HL-60 (cell line): ENCODE measurements around the gene ABCA7.

ENCODE experiments used
- DNase-seq, 2 experiments: peaks; one replicate each; pipeline ENCODE4 v3.0.0-alpha.2; 2010 to 2020; ENCODE audit warnings: low read depth in 1 of 2, low spot score in 1 of 2
- H3K27ac ChIP-seq: fragments of 250-450 bp; sonication (Bioruptor Pico); replicated peaks from 2 replicates; pipeline ENCODE4 v1.5.1; 2020; ENCODE audit warnings: mild to moderate bottlenecking, moderate library complexity
- H3K27me3 ChIP-seq: fragments of 250-450 bp; sonication (Bioruptor Pico); 2 replicates; pipeline ENCODE4 v1.5.1; 2021; ENCODE audit warnings: mild to moderate bottlenecking, moderate library complexity; ENCODE audit not compliant: insufficient read depth, poor library complexity, severe bottlenecking
- H3K4me3 ChIP-seq: replicated peaks from 2 replicates; pipeline ENCODE4 v1.5.1; 2011; ENCODE audit warnings: mild to moderate bottlenecking, control low read depth, low read length; ENCODE audit not compliant: insufficient read depth
- GABPA ChIP-seq: IDR thresholded peaks from 2 replicates; pipeline ENCODE4 v1.6.1; 2012; ENCODE audit warnings: low read depth
- POLR2AphosphoS5 ChIP-seq: IDR thresholded peaks from 2 replicates; pipeline ENCODE4 v1.6.1; 2012; ENCODE audit warnings: low read depth
- SPI1 ChIP-seq: IDR thresholded peaks from 2 replicates; pipeline ENCODE4 v1.6.1; 2012; ENCODE audit warnings: low read depth, mild to moderate bottlenecking, borderline replicate concordance
- long read RNA-seq: library from polyadenylated mRNA; unstranded; transcript quantifications from one replicate; pipeline ENCODE4 v2.0.0, GENCODE V29; 2020
- TF ChIP-seq, protein P1 (sequence below): IDR thresholded peaks from one replicate; pipeline ENCODE4 v1.5.1; 2011; ENCODE audit warnings: low read length, control low read depth, inconsistent platforms; ENCODE audit not compliant: insufficient read depth
- TF ChIP-seq, protein P2 (sequence below): IDR thresholded peaks from 2 replicates; pipeline ENCODE4 v1.6.1; 2012; ENCODE audit warnings: low read depth; ENCODE audit not compliant: insufficient replicate concordance

ABCA7 gene, protein sequence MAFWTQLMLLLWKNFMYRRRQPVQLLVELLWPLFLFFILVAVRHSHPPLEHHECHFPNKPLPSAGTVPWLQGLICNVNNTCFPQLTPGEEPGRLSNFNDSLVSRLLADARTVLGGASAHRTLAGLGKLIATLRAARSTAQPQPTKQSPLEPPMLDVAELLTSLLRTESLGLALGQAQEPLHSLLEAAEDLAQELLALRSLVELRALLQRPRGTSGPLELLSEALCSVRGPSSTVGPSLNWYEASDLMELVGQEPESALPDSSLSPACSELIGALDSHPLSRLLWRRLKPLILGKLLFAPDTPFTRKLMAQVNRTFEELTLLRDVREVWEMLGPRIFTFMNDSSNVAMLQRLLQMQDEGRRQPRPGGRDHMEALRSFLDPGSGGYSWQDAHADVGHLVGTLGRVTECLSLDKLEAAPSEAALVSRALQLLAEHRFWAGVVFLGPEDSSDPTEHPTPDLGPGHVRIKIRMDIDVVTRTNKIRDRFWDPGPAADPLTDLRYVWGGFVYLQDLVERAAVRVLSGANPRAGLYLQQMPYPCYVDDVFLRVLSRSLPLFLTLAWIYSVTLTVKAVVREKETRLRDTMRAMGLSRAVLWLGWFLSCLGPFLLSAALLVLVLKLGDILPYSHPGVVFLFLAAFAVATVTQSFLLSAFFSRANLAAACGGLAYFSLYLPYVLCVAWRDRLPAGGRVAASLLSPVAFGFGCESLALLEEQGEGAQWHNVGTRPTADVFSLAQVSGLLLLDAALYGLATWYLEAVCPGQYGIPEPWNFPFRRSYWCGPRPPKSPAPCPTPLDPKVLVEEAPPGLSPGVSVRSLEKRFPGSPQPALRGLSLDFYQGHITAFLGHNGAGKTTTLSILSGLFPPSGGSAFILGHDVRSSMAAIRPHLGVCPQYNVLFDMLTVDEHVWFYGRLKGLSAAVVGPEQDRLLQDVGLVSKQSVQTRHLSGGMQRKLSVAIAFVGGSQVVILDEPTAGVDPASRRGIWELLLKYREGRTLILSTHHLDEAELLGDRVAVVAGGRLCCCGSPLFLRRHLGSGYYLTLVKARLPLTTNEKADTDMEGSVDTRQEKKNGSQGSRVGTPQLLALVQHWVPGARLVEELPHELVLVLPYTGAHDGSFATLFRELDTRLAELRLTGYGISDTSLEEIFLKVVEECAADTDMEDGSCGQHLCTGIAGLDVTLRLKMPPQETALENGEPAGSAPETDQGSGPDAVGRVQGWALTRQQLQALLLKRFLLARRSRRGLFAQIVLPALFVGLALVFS (N-terminal part only)
- long read RNA-seq, partial matches to known transcripts: 5 of 13 reads
- long read RNA-seq, other reads (novel, unspliced or antisense): 7 of 13 reads

DNA sequence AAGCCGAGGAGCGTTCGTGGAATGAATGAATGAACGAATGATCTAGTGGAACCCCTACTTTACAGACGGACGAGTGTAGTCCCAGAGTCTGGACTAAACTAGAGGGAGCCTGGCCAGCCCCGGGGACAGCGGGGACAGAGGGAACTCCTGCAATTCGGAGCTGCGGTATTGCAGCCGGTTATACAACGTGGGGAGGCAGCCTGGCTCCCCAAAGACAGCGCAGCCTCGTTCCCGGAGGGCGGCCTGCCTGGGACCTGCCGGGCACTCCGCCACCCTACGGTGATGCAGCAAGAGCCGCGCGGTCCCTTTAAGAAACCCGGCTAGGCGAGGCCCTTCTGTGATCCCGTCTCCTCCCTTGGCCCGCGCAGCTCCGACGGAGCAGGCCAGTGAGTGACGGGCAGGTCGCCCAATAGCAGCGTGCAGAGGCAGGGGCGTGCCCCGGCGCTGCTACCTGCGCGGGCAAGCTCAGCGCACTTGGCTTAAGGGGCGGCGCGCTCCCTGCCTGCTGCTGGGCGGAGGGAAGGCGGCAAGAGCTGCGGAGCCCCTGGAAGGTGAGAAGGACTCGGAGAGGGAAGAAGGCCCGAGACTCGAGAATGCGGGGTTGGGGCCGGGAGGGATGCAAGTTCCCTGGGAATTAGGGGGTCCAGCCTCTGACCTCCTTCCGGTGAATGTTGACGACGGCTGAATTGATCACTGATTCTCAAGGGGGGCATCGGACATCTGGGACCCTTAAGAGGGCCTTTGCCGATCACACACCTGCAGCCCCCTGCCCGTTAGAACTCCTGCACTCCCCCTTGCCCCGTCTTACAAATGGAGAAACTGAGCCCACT lies at the start of gene ABCA7:
Gene ABCA7 (plus strand): TSS at position 462 of the 830 bp plus-strand sequence. CDS start 1,255 bp downstream, outside the sequence.
- TF ChIP-seq POLR2AphosphoS5 (peak; percentile 68), SPI1 (no peak)
- TF ChIP-seq, protein P1, sequence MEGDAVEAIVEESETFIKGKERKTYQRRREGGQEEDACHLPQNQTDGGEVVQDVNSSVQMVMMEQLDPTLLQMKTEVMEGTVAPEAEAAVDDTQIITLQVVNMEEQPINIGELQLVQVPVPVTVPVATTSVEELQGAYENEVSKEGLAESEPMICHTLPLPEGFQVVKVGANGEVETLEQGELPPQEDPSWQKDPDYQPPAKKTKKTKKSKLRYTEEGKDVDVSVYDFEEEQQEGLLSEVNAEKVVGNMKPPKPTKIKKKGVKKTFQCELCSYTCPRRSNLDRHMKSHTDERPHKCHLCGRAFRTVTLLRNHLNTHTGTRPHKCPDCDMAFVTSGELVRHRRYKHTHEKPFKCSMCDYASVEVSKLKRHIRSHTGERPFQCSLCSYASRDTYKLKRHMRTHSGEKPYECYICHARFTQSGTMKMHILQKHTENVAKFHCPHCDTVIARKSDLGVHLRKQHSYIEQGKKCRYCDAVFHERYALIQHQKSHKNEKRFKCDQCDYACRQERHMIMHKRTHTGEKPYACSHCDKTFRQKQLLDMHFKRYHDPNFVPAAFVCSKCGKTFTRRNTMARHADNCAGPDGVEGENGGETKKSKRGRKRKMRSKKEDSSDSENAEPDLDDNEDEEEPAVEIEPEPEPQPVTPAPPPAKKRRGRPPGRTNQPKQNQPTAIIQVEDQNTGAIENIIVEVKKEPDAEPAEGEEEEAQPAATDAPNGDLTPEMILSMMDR: no peak
- peak within 1 kb of the TSS; percentile 75 for H3K27ac ChIP-seq

DNA sequence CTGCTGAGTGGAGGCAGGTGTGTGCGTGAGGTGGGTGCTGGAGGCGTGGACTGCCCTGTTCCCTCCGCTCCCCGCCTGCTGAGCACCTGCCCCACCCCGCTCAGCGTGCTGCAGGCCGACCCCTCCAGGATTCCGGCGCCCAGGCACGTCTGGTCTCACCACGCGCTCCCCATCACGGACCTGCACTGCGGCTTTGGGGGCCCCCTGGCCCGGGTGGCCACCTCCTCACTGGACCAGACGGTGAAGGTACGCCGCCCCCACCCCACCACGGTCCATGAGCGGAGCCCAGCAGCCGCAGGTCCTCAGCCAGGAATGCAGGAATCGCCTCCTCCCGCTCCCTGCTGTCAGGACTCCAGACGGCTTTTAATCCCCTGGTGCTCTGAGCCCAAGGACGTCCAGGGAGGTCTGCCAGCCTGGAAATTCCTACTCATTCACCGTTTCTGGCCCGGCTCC lies 49.8 kb upstream of the ABCA7 start:
- DNase-seq: no peak
- TF ChIP-seq POLR2AphosphoS5: no peak
- no peak for TF ChIP-seq GABPA
- TF ChIP-seq, protein P2, sequence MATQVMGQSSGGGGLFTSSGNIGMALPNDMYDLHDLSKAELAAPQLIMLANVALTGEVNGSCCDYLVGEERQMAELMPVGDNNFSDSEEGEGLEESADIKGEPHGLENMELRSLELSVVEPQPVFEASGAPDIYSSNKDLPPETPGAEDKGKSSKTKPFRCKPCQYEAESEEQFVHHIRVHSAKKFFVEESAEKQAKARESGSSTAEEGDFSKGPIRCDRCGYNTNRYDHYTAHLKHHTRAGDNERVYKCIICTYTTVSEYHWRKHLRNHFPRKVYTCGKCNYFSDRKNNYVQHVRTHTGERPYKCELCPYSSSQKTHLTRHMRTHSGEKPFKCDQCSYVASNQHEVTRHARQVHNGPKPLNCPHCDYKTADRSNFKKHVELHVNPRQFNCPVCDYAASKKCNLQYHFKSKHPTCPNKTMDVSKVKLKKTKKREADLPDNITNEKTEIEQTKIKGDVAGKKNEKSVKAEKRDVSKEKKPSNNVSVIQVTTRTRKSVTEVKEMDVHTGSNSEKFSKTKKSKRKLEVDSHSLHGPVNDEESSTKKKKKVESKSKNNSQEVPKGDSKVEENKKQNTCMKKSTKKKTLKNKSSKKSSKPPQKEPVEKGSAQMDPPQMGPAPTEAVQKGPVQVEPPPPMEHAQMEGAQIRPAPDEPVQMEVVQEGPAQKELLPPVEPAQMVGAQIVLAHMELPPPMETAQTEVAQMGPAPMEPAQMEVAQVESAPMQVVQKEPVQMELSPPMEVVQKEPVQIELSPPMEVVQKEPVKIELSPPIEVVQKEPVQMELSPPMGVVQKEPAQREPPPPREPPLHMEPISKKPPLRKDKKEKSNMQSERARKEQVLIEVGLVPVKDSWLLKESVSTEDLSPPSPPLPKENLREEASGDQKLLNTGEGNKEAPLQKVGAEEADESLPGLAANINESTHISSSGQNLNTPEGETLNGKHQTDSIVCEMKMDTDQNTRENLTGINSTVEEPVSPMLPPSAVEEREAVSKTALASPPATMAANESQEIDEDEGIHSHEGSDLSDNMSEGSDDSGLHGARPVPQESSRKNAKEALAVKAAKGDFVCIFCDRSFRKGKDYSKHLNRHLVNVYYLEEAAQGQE: no peak
- TF ChIP-seq SPI1: no peak
- TF ChIP-seq, protein P1: no peak
- no peak overlapping the region for H3K4me3 ChIP-seq
- H3K27me3 ChIP-seq: no peaks in the 10 kb centered on the region
- H3K27ac ChIP-seq: no peak overlapping the region

More for the DNA sequence above, at the start of gene ABCA7:
- DNase-seq: peak; percentile 99
- H3K4me3 ChIP-seq: peak within 1 kb of the TSS; percentile 54
- no peaks in the 10 kb centered on the region for H3K27me3 ChIP-seq

DNA sequence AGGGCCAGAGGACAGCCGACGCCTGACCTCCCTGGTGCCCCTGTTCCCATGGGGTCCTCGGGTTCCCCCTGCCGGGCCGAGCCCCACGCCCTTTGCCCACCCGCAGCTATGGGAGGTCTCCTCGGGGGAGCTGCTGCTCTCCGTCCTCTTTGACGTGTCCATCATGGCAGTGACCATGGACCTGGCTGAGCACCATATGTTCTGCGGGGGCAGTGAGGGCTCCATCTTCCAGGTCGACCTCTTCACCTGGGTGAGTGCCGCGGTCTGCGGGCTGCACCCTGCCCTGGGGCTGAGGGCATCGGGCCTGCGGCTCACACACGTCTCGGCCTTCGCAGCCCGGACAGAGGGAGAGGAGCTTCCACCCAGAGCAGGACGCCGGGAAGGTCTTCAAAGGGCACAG lies 49.2 kb upstream of the ABCA7 start:
- TF ChIP-seq, protein P2: no peak
- TF ChIP-seq GABPA (no peak), SPI1 (no peak), POLR2AphosphoS5 (no peak)
- TF ChIP-seq, protein P1: no peak
- Histone ChIP-seq H3K4me3 (no peak overlapping the region), H3K27me3 (no peaks in the 10 kb centered on the region), H3K27ac (no peak overlapping the region)
- no peak for DNase-seq
